K562 (cell line): ENCODE measurements around the gene GRB2. TPM values are rescaled to one million over a fixed set of nuclear protein-coding genes. Genes with fewer than 3 reads are reported as not detected.

Source experiments
- ATAC-seq: fragments of 200-7000 bp; cut with Tn5 transposase; 3 replicates; pipeline ENCODE4 v1.9.1; 2020; ENCODE audit warnings: moderate library complexity
- BruUV-seq: library from RNA; stranded (reverse); fragments of 400-500 nt; replicated peaks from 2 replicates; lab custom pipeline; 2021; lab: Mats Ljungman, UMichigan
- CTCF ChIA-PET: fragments of 300-600 bp; formaldehyde crosslinking; extraction: SDS; loops from one replicate; lab custom pipeline; 2021; ENCODE audit warnings: low intra/inter-chr PET ratio; lab: Yijun Ruan, JAX
- POLR2A ChIA-PET: fragments of 300-600, 350-650 bp; sonication (Branson Sonifier 250); formaldehyde crosslinking; extraction: SDS; loops from one replicate; lab custom pipeline; 2021; ENCODE audit warnings: antibody characterized with exemption, inconsistent platforms; lab: Yijun Ruan, JAX
- DNase-seq, 4 experiments: peaks; one replicate each; pipeline versions ENCODE4 v3.0.0 to v3.0.0-alpha.2; 2011 to 2018; ENCODE audit warnings: low spot score in 3 of 4, mixed read lengths in 3 of 4; ENCODE audit errors: extremely low read depth in 1 of 4
- FAIRE-seq: peaks from 2 replicates; lab custom pipeline; 2011; peaks lifted over from hg19 to GRCh38; lab: Jason Lieb, UNC
- H2AFZ ChIP-seq: 2 replicates; pipeline ENCODE4 v1.6.0; 2011; ENCODE audit warnings: low read depth, low read length, control low read depth, inconsistent platforms
- H3K27ac ChIP-seq: fragments of 200-600 bp; 3 replicates; pipeline ENCODE4 v1.8.0; 2011; ENCODE audit warnings: low read depth, mild to moderate bottlenecking, control low read depth, inconsistent platforms, low read length, moderate library complexity, mixed read lengths; ENCODE audit errors: extremely low read depth
- H3K27me3 ChIP-seq, 2 experiments: fragments of 300-600 bp in 1 of 2; 2 replicates in 1 of 2; 3 replicates in 1 of 2; pipeline versions ENCODE4 v1.6.0 to v1.8.0; 2011; ENCODE audit warnings: inconsistent platforms in 2 of 2, low read length in 2 of 2, mild to moderate bottlenecking in 1 of 2, mixed read lengths in 1 of 2, moderate library complexity in 1 of 2; ENCODE audit not compliant: control insufficient read depth in 2 of 2, insufficient read depth in 2 of 2
- H3K36me3 ChIP-seq: fragments of 300-600 bp; 3 replicates; pipeline ENCODE4 v1.8.0; 2011; ENCODE audit warnings: mild to moderate bottlenecking, low read length, inconsistent platforms; ENCODE audit not compliant: control insufficient read depth, insufficient read depth
- H3K4me1 ChIP-seq, 2 experiments: fragments of 200-600 bp in 1 of 2; replicated peaks in 1 of 2; 2 replicates in 1 of 2; 3 replicates in 1 of 2; pipeline versions ENCODE4 v1.5.1 to v1.8.0; 2011; ENCODE audit warnings: inconsistent platforms in 2 of 2, low read length in 2 of 2, mild to moderate bottlenecking in 1 of 2, mixed read lengths in 1 of 2, moderate library complexity in 1 of 2; ENCODE audit not compliant: control insufficient read depth in 2 of 2, insufficient read depth in 2 of 2
- H3K4me2 ChIP-seq: 2 replicates; pipeline ENCODE4 v1.6.1; 2011; ENCODE audit warnings: low read length, control low read depth, inconsistent platforms, mixed read lengths; ENCODE audit not compliant: insufficient read depth
- H3K4me3 ChIP-seq: fragments of 200-600 bp; sonication (generic), shearing (Covaris generic); 2 replicates; pipeline ENCODE4 v1.5.1; 2016; ENCODE audit warnings: control low read depth, inconsistent platforms
- H3K79me2 ChIP-seq: fragments of 200-600 bp; 3 replicates; pipeline ENCODE4 v1.8.0; 2011; ENCODE audit warnings: low read length, inconsistent platforms; ENCODE audit not compliant: control insufficient read depth, insufficient read depth
- H3K9ac ChIP-seq, 2 experiments: 2 replicates each; pipeline versions ENCODE4 v1.6.0 to v1.6.1; 2011; ENCODE audit warnings: low read depth in 2 of 2, low read length in 2 of 2, control low read depth in 1 of 2, inconsistent platforms in 1 of 2, mild to moderate bottlenecking in 1 of 2, mixed read lengths in 1 of 2; ENCODE audit not compliant: insufficient read depth in 1 of 2
- H3K9me1 ChIP-seq: one replicate; pipeline ENCODE4 v1.6.0; 2011; ENCODE audit warnings: inconsistent platforms, mild to moderate bottlenecking, low read length, moderate library complexity; ENCODE audit not compliant: control insufficient read depth, insufficient read depth
- H3K9me3 ChIP-seq: replicated peaks from 2 replicates; pipeline ENCODE4 v1.5.1; 2011; ENCODE audit warnings: low read depth, low read length, inconsistent platforms; ENCODE audit not compliant: control insufficient read depth, insufficient read depth
- H4K20me1 ChIP-seq: replicated peaks from 2 replicates; pipeline ENCODE4 v1.6.1; 2011; ENCODE audit warnings: low read length, inconsistent platforms, mixed read lengths; ENCODE audit not compliant: control insufficient read depth, insufficient read depth
- CHCHD3 ChIP-seq: fragments of 250-450 bp; sonication (Bioruptor Pico); IDR thresholded peaks from 2 replicates; pipeline ENCODE4 v2.1.2; 2022; ENCODE audit warnings: mild to moderate bottlenecking
- GABPB1 ChIP-seq: sonication (generic); formaldehyde crosslinking; IDR thresholded peaks from 2 replicates; pipeline ENCODE4 v1.8.0; 2022; ENCODE audit warnings: mild to moderate bottlenecking, missing genetic modification reagents
- MEF2D ChIP-seq: conservative IDR thresholded peaks from 2 replicates; pipeline ENCODE4 v1.6.1; 2016; ENCODE audit warnings: low read depth, missing genetic modification characterization, missing compliant biosample characterization
- TBL1XR1 ChIP-seq, 2 experiments: IDR thresholded peaks; 2 replicates each; pipeline ENCODE4 v1.6.1; 2012; ENCODE audit warnings: improper control_type of control experiment in 2 of 2, low read length in 2 of 2, mild to moderate bottlenecking in 1 of 2
- ZNF146 ChIP-seq: IDR thresholded peaks from one replicate; pipeline ENCODE4 v1.6.1; 2018; ENCODE audit warnings: missing compliant biosample characterization; ENCODE audit not compliant: unreplicated experiment
- WGBS: fragments of 100-300 bp; shearing (Covaris generic); methylation state at CpG from one replicate; pipeline ENCODE4 v1.1.6; 2016; ENCODE audit warnings: low coverage, mixed read lengths; ENCODE audit not compliant: insufficient coverage; ENCODE audit errors: missing lambda C conversion rate; 5-methylcytosine and 5-hydroxymethylcytosine counted together
- in situ Hi-C: fragments of 300-500 bp; cut with MboI; formaldehyde crosslinking; loops from 4 replicates; pipeline ENCODE4 v1.15.0; 2018; ENCODE audit warnings: inconsistent platforms, mixed read lengths
- intact Hi-C: fragments of 100-400 bp; cut with micrococcal nuclease; formaldehyde crosslinking; loops from 2 replicates; pipeline ENCODE4 v1.14.2; 2022
- polyA plus RNA-seq, 8 experiments: library from polyadenylated mRNA; depleted of rRNA in 4 of 8; stranded (reverse) in 5 of 8; unstranded in 3 of 8; fragments of >200 nt; fragmentation: Nextera tagmentation in 2 of 8; fragmentation: Illumina TruSeq in 1 of 8; extraction: Ambion mirVana in 2 of 8; extraction: Trizol in 1 of 8; gene quantifications; 2 replicates each; pipeline versions ENCODE4 v1.2.1 to v1.2.3, GENCODE V29; 2011 to 2014; ENCODE audit warnings: inconsistent platforms in 1 of 8, missing spikeins in 1 of 8
- total RNA-seq, 7 experiments: library from RNA; depleted of rRNA in 6 of 7; stranded (reverse); fragments of >200 nt in 6 of 7; fragmentation: Illumina TruSeq in 2 of 7; extraction: Trizol in 2 of 7; gene quantifications; 2 replicates each; pipeline versions ENCODE4 v1.2.1 to v1.2.3, GENCODE V29; 2011 to 2021; ENCODE audit warnings: low replicate concordance in 1 of 7
- TF ChIP-seq, protein P1 (sequence below), 2 experiments: fragments of 150-350 bp in 1 of 2; IDR thresholded peaks; 2 replicates each; pipeline ENCODE4 v1.6.1; 2012 to 2016; ENCODE audit warnings: low read depth in 2 of 2, low read length in 2 of 2, mild to moderate bottlenecking in 1 of 2, moderate library complexity in 1 of 2

Gene GRB2
- total and polyA plus RNA-seq, 9 of the 15 experiments (the other 6 are each of a cell fraction or from before 2014, with no cell fraction given): 57.2 to 136 (median 84.8) TPM

DNA sequence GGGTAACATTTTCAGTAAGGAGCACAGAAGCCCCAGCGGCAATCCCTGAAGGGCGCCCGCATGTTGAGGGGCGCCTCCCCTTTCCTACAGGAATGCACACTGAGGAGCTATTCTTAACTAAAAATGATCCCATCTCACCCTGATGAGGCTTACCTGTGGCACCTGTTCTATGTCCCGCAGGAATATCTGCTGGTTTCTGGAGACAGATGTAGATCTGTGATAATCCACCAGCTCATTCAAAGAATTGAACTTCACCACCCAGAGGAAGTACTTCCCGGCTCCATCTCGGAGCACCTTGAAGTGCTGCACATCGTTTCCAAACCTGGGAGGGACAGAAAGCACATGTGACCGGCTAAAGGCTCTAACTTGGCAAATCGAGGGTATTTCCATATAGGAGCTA, 84.0 kb downstream of the GRB2 start:
- Histone ChIP-seq H3K4me3 (no peak overlapping the region), H3K27ac (no peak overlapping the region), H3K9me3 (no peaks in the 10 kb centered on the region), H4K20me1 (no peaks in the 10 kb centered on the region; the same call in 1 of the 2 replicates), H2AFZ (no peak overlapping the region), H3K4me2 (no peak overlapping the region), H3K36me3 (peaks cover 72% of the 10 kb centered on the region; the same call in 2 of the 3 replicates), H3K79me2 (peaks cover 13% of the 10 kb centered on the region; the same call in 2 of the 3 replicates), H3K9me1 (no peaks in the 10 kb centered on the region), H3K4me1 (peaks cover 15 to 18% of the 10 kb centered on the region in 2 experiments), H3K9ac (no peak overlapping the region), H3K27me3 (no peaks in the 10 kb centered on the region)
- 83% methylated on average over 10 of the region's 10 CpGs for WGBS
- DNase-seq (no peak), FAIRE-seq (no peak), ATAC-seq (no peak)
- POLR2A ChIA-PET: interaction anchor here (0.7 kb wide), 1 partner anchor 75 kb away, joined by 3 read pairs; no protein-coding TSS in a partner anchor
- BruUV-seq: no TSS peak
- TF ChIP-seq MEF2D (tag): no peak
- CTCF ChIA-PET: interaction anchor here (0.7 kb wide), 1 partner anchor 83 kb away, joined by 3 read pairs; no protein-coding TSS in a partner anchor
- in situ Hi-C loops (no loop called here), intact Hi-C loops (no loop called here)

DNA sequence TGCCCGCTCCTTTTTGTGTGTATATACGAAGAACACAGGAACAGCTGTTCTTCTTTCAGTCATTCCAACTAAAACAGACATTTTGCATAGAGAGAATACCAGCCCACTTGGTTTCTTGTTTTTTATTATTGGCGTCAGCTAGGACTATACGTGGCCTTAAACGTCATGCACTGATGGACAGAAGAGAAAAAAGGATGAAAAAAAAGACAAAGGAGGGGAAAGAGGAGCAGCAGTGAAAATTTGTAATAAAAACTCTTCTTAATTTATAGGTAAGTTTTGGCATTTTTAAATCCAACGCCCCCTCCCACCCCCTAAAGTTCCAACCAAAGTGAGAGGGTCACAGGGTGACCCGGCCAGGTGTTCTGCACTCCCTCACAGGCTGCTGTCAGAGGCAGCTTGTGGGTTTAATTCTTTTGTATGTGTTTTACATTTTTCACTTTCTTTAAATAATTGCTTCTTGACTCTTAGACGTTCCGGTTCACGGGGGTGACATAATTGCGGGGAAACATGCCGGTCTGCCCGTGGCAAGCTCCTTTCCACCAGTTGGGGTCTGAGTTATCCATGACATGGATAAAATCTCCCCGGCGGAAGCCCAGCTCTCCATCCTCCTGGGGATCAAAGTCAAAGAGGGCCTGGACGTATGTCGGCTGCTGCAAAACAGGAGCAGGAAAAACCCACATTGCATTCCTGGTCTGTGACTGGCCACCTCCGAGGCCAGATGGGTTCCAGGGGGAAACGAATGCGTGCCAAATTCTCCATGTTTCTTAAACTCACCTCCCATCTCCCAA, 85.4 kb downstream of the GRB2 start:
- peaks cover 60% of the 10 kb centered on the region; the same call in 2 of the 3 replicates for H3K36me3 ChIP-seq
- no peaks in the 10 kb centered on the region for H3K9me1 ChIP-seq
- ChIA-PET POLR2A (no interaction called here), CTCF (no interaction called here)
- in situ Hi-C loops (no loop called here), intact Hi-C loops (no loop called here)
- no peak overlapping the region for H3K9ac ChIP-seq
- no peak overlapping the region for H3K4me2 ChIP-seq
- FAIRE-seq (no peak), ATAC-seq (no peak), DNase-seq (no peak)
- peaks cover 4 to 15% of the 10 kb centered on the region in 2 experiments; a peak in 4 of 5 replicates for H3K4me1 ChIP-seq
- H3K27me3 ChIP-seq: no peaks in the 10 kb centered on the region
- no peaks in the 10 kb centered on the region for H4K20me1 ChIP-seq
- BruUV-seq: no TSS peak
- no peak overlapping the region for H3K27ac ChIP-seq
- H3K4me3 ChIP-seq: no peak overlapping the region
- H3K9me3 ChIP-seq: no peaks in the 10 kb centered on the region
- H2AFZ ChIP-seq: no peak overlapping the region
- 95% methylated on average over 20 of the region's 20 CpGs for WGBS
- H3K79me2 ChIP-seq: no peaks in the 10 kb centered on the region; the same call in 2 of the 3 replicates
- TF ChIP-seq, protein P1, sequence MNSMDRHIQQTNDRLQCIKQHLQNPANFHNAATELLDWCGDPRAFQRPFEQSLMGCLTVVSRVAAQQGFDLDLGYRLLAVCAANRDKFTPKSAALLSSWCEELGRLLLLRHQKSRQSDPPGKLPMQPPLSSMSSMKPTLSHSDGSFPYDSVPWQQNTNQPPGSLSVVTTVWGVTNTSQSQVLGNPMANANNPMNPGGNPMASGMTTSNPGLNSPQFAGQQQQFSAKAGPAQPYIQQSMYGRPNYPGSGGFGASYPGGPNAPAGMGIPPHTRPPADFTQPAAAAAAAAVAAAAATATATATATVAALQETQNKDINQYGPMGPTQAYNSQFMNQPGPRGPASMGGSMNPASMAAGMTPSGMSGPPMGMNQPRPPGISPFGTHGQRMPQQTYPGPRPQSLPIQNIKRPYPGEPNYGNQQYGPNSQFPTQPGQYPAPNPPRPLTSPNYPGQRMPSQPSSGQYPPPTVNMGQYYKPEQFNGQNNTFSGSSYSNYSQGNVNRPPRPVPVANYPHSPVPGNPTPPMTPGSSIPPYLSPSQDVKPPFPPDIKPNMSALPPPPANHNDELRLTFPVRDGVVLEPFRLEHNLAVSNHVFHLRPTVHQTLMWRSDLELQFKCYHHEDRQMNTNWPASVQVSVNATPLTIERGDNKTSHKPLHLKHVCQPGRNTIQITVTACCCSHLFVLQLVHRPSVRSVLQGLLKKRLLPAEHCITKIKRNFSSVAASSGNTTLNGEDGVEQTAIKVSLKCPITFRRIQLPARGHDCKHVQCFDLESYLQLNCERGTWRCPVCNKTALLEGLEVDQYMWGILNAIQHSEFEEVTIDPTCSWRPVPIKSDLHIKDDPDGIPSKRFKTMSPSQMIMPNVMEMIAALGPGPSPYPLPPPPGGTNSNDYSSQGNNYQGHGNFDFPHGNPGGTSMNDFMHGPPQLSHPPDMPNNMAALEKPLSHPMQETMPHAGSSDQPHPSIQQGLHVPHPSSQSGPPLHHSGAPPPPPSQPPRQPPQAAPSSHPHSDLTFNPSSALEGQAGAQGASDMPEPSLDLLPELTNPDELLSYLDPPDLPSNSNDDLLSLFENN (IDR thresholded peaks at IDR 0.05; ENCODE audit: low read depth in 2 of 2, low read length in 2 of 2): no peak
- TF ChIP-seq TBL1XR1 (IDR thresholded peaks at IDR 0.05; ENCODE audit: low read length in 2 of 2) (no peak), CHCHD3 (CRISPR knock-in tag) (no peak), ZNF146 (CRISPR knock-in tag) (no peak), GABPB1 (no peak)
